RWPE1 (cell line): ENCODE results near the gene FASN.

Experiments used
- CTCF ChIA-PET: fragments of 350-600 bp; sonication (Branson Sonifier 250); formaldehyde crosslinking; extraction: SDS; loops from one replicate; lab custom pipeline; 2021; lab: Yijun Ruan, JAX
- POLR2A ChIA-PET: fragments of 400-600 bp; formaldehyde crosslinking; extraction: SDS; loops from one replicate; lab custom pipeline; 2020; ENCODE audit warnings: antibody characterized with exemption; ENCODE audit not compliant: low non-redundant PET; lab: Yijun Ruan, JAX
- DNase-seq: peaks from one replicate; pipeline ENCODE4 v3.0.0; 2012; ENCODE audit warnings: low spot score
- H3K27ac ChIP-seq: fragments of 450-650 bp; 2 replicates; pipeline ENCODE4 v1.5.1; 2017
- CTCF ChIP-seq: fragments of 450-650 bp; conservative IDR thresholded peaks from 2 replicates; pipeline ENCODE4 v1.5.1; 2017; ENCODE audit warnings: low read depth, mild to moderate bottlenecking

Gene FASN

GRCh38 chr17:82118168-82118814, 20.3 kb upstream of the FASN start:
- no peak for DNase-seq
- POLR2A ChIA-PET, result no interaction called here
- peak overlapping the region; percentile 19; the same call in 1 of the 2 replicates for H3K27ac ChIP-seq
- CTCF ChIA-PET, result interaction anchor here (0.8 kb wide), 1 partner anchor 12 kb away, joined by 4 read pairs; no protein-coding TSS in a partner anchor
- TF ChIP-seq CTCF, result no peak

- no peak for TF ChIP-seq CTCF
- ChIA-PET CTCF (interaction anchor here (0.8 kb wide), 1 partner anchor 11 kb away, joined by 4 read pairs; no protein-coding TSS in a partner anchor), POLR2A (no interaction called here)
- peak overlapping the region; percentile 15 for H3K27ac ChIP-seq
- DNase-seq, result no peak
These were observed 19.4 kb upstream of the FASN start for GRCh38 chr17:82117139-82118090.

GRCh38 chr17:82116246-82116645, 18.2 kb upstream of the FASN start:
- ChIA-PET POLR2A (no interaction called here), CTCF (interaction anchor here (0.6 to 0.8 kb wide), 3 partner anchors 10 to 26 kb away, joined by 3 read pairs; no protein-coding TSS in a partner anchor)
- no peak for TF ChIP-seq CTCF

GRCh38 chr17:82114872-82115271, 16.8 kb upstream of the FASN start:
- DNase-seq, result no peak
- CTCF ChIA-PET, result no interaction called here
- H3K27ac ChIP-seq, result peak overlapping the region; percentile 15
- no peak for TF ChIP-seq CTCF
- POLR2A ChIA-PET, result no interaction called here

More at GRCh38 chr17:82116246-82116645, 18.2 kb upstream of the FASN start:
- H3K27ac ChIP-seq, result peak overlapping the region; percentile 15; the same call in 1 of the 2 replicates
- no peak for DNase-seq

DNA sequence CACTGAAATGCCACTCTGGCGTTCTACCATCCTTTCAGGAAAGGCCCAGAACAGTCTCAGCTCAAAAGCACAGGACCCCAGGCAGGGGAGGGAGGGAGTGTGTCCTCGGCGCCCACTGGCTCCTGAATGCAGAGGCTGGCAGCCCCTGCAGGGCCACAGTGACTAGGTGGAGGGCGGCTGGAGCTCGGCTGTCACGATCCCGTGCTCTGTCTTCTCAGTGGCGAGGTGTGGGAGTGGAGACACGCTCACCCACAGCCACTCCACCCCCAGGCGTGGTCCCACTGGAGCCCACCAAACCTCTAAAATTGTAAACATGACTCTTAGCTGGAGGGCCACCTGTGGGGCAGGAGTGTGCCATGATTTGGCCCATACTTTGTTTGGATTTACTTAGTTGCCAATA, 16.4 kb upstream of the FASN start:
- no peak for TF ChIP-seq CTCF
- H3K27ac ChIP-seq, result peak overlapping the region; percentile 15
- ChIA-PET POLR2A (no interaction called here), CTCF (no interaction called here)
- no peak for DNase-seq

GRCh38 chr17:82113941-82114340, 15.9 kb upstream of the FASN start:
- POLR2A ChIA-PET, result no interaction called here
- no peak for TF ChIP-seq CTCF
- CTCF ChIA-PET, result no interaction called here
- DNase-seq, result no peak
- H3K27ac ChIP-seq, result peak overlapping the region; percentile 15
